GM12865 (cell line): ENCODE results near the gene MAP9.
"Not testable (repeated sequence)": the region's sequence is repeated elsewhere in the genome, so short reads cannot be mapped to it uniquely, and the experiment has no call there.

Experiments used
- DNase-seq: peaks from one replicate; pipeline ENCODE4 v3.0.0; 2010; ENCODE audit warnings: low read depth
- H3K4me3 ChIP-seq: 2 replicates; pipeline ENCODE4 v1.5.1; 2011; ENCODE audit warnings: mild to moderate bottlenecking, low read depth, low read length, control low read depth
- CTCF ChIP-seq: IDR thresholded peaks from 2 replicates; pipeline ENCODE4 v1.5.1; 2011; ENCODE audit warnings: low read length, control low read depth, low read depth, inconsistent platforms; ENCODE audit not compliant: insufficient read depth; ENCODE audit errors: missing control alignments

The MAP9 gene

GRCh38 chr4:155376387-155377268, at the start of gene MAP9:
Gene MAP9, minus strand, starts transcription at chr4:155376965. Its CDS starts 1,115 bp downstream, at chr4:155375850.
- TF ChIP-seq CTCF = no peak
- H3K4me3 ChIP-seq = peak within 1 kb of the TSS; percentile 74
- DNase-seq = peak; percentile 94

DNA sequence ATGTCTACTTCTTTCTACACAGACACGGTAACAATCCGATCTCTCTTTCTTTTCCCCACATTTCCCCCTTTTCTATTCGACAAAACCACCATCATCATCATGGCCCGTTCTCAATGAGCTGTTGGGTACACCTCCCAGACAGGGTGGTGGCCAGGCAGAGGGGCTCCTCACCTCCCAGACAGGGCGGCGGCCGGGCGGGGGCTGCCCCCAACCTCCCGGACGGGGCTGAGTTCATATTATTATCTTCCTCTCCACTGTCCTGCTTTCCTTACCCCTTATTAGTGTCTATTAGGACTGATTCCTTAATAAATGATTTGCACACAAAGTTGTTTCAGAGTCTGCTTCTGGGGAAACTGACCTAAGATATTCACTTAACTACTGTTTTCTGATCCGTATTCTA, 48.0 kb upstream of the MAP9 start:
- not testable (repeated sequence) for H3K4me3 ChIP-seq, DNase-seq

DNA sequence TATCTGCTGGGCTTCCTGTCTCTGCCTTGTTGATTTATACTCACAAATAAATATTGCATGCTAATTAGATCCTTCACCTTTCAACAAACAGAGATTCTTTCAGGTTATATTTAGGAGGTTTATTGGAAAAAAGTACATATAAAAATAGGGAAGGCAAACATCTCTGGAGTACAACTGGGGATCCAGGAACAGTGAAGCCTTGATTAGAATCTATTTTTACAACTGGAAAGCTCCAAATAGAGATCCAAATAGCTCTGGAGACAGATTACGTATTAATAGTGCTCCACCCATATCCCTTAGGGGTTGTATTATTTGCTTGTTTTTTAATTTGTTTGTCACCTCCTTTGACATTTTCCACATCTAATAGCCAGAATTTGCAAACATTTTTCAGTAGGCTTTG, 46.9 kb upstream of the MAP9 start:
- no peak for DNase-seq
- H3K4me3 ChIP-seq = no peak overlapping the region
- TF ChIP-seq CTCF = no peak

- no peak overlapping the region for H3K4me3 ChIP-seq
- no peak for DNase-seq
- no peak for TF ChIP-seq CTCF
Measured at GRCh38 chr4:155419266-155419665, 42.5 kb upstream of the MAP9 start.

- DNase-seq = no peak
- no peak for TF ChIP-seq CTCF
Measured at GRCh38 chr4:155415662-155416061, 38.9 kb upstream of the MAP9 start.

GRCh38 chr4:155413451-155413850, 36.7 kb upstream of the MAP9 start:
- no peak overlapping the region for H3K4me3 ChIP-seq
- DNase-seq = no peak
- TF ChIP-seq CTCF = no peak

More at GRCh38 chr4:155415662-155416061, 38.9 kb upstream of the MAP9 start:
- H3K4me3 ChIP-seq = no peak overlapping the region

GRCh38 chr4:155411546-155411945, 34.8 kb upstream of the MAP9 start:
- no peak overlapping the region for H3K4me3 ChIP-seq
- TF ChIP-seq CTCF = no peak
- DNase-seq = no peak
